Progenitor cell of endocrine pancreas (in vitro differentiated cells): Measurements from ENCODE around the gene PUS3. TPM values are rescaled to one million over a fixed set of nuclear protein-coding genes. Genes with fewer than 3 reads are reported as not detected.
A peak's percentile ranks its signal among the peaks of the same experiment; 100 is the strongest.

Experiments
- DNase-seq: peaks from one replicate; pipeline ENCODE4 v3.0.0; 2021; ENCODE audit warnings: low spot score; ENCODE audit not compliant: unreplicated experiment
- H3K27ac Mint-ChIP-seq: 2 replicates; pipeline ENCODE4 v1.8.0; 2021; ENCODE audit warnings: mild to moderate bottlenecking, moderate library complexity, mixed read lengths
- H3K27me3 Mint-ChIP-seq: 2 replicates; pipeline ENCODE4 v1.8.0; 2021; ENCODE audit warnings: mixed read lengths
- H3K36me3 Mint-ChIP-seq: 2 replicates; pipeline ENCODE4 v1.8.0; 2022; ENCODE audit warnings: mixed read lengths; ENCODE audit not compliant: insufficient read depth
- H3K4me1 Mint-ChIP-seq: 2 replicates; pipeline ENCODE4 v1.8.0; 2021; ENCODE audit warnings: low read depth, mixed read lengths
- H3K4me3 Mint-ChIP-seq: 2 replicates; pipeline ENCODE4 v1.8.0; 2021; ENCODE audit warnings: low read depth, mild to moderate bottlenecking, moderate library complexity, mixed read lengths
- H3K9me3 Mint-ChIP-seq: 2 replicates; pipeline ENCODE4 v1.8.0; 2021; ENCODE audit warnings: low read depth, mixed read lengths
- total RNA-seq: library from RNA; stranded (reverse); gene quantifications from 2 replicates; pipeline ENCODE4 v1.2.1, GENCODE V29; 2021
- TF ChIP-seq, protein P1 (sequence below): fragments of 200-600 bp; sonication (generic); IDR thresholded peaks from one replicate; pipeline ENCODE4 v1.5.0; 2021; ENCODE audit warnings: antibody characterized with exemption, mild to moderate bottlenecking; ENCODE audit not compliant: unreplicated experiment

PUS3 gene
- total RNA-seq, 1 donor from 2014 or later, result 12.4 TPM

DNA sequence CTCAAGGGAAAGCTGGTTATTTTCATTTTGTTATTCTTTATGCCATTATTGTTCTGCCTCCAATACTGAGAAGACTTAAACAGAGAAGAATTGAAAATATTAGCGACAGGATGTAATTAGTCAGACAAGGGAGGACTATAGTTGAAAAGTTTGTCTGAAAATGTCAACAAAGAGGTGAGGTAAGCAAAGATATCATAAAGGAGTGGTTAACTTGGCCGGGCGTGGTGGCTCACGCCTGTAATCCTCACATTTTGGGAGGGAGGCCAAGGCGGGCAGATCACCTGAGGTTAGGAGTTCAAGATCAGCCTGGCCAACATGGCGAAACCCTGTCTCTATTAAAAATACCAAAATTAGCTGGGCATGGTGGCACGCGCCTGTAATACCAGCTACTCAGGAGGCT lies 19.6 kb downstream of the PUS3 start:
- Mint-ChIP-seq H3K4me1 (no peaks in the 10 kb centered on the region), H3K4me3 (no peak overlapping the region), H3K27me3 (peaks cover 9% of the 10 kb centered on the region), H3K9me3 (no peaks in the 10 kb centered on the region), H3K36me3 (no peaks in the 10 kb centered on the region), H3K27ac (no peak overlapping the region)
- DNase-seq, result no peak
- TF ChIP-seq, protein P1, sequence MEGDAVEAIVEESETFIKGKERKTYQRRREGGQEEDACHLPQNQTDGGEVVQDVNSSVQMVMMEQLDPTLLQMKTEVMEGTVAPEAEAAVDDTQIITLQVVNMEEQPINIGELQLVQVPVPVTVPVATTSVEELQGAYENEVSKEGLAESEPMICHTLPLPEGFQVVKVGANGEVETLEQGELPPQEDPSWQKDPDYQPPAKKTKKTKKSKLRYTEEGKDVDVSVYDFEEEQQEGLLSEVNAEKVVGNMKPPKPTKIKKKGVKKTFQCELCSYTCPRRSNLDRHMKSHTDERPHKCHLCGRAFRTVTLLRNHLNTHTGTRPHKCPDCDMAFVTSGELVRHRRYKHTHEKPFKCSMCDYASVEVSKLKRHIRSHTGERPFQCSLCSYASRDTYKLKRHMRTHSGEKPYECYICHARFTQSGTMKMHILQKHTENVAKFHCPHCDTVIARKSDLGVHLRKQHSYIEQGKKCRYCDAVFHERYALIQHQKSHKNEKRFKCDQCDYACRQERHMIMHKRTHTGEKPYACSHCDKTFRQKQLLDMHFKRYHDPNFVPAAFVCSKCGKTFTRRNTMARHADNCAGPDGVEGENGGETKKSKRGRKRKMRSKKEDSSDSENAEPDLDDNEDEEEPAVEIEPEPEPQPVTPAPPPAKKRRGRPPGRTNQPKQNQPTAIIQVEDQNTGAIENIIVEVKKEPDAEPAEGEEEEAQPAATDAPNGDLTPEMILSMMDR, result no peak

DNA sequence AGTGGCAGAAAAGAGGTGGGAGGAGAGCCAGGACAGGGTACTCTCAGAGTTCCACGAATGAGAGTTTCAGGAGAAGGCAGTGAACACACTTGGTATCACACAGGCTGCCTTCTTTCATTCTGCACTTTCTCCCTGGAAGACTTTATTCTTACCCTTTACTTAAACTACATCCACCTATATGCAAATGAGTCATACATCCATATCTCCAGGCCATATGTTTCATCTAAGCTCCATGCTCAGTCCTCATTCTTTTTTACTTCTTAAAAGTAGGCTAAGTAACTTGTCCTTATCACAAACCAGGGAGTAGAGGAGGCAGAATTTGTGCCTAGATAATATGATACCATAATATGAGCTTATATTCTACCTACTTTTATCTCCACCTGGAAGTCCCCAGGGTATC lies 21.7 kb downstream of the PUS3 start:
- H3K4me1 Mint-ChIP-seq, result no peaks in the 10 kb centered on the region
- H3K36me3 Mint-ChIP-seq, result no peaks in the 10 kb centered on the region
- H3K9me3 Mint-ChIP-seq, result no peaks in the 10 kb centered on the region
- H3K4me3 Mint-ChIP-seq, result no peak overlapping the region
- TF ChIP-seq, protein P1, result no peak
- no peak for DNase-seq
- no peak overlapping the region for H3K27ac Mint-ChIP-seq
- peaks cover 11% of the 10 kb centered on the region for H3K27me3 Mint-ChIP-seq

DNA sequence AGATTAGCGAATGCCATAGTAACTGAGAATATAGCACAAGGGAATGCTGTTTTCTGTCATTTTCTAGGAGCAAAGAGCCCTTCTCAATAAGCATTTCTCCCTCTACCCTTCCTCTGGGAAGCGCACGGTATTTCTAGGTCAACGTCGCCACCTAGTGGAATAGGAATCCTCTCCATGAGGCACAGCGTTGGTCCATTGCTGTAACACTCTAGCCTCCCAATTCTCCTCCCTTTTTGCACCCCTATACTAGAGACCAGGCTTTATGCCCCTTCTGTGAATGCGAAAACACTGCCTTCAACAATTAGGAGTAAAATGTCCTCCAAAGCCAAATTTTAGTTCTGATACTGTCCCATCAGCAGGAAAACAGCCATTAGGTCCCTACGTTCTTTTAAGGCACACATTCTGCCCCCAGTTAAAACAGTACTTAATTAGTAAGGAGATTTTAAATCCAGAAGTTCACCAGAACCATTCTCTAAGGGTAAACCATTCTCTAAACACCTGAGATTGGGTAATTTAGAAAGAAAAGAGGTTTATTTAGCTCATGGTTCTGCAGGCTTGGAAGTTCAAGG lies 28.4 kb downstream of the PUS3 start:
- H3K9me3 Mint-ChIP-seq, result peaks cover 6% of the 10 kb centered on the region
- H3K27ac Mint-ChIP-seq, result no peak overlapping the region
- H3K27me3 Mint-ChIP-seq, result peaks cover 6% of the 10 kb centered on the region
- H3K4me3 Mint-ChIP-seq, result peak overlapping the region; percentile 66
- H3K36me3 Mint-ChIP-seq, result no peaks in the 10 kb centered on the region
- DNase-seq, result peak; percentile 52
- TF ChIP-seq, protein P1, result peak; percentile 83
- no peaks in the 10 kb centered on the region for H3K4me1 Mint-ChIP-seq

DNA sequence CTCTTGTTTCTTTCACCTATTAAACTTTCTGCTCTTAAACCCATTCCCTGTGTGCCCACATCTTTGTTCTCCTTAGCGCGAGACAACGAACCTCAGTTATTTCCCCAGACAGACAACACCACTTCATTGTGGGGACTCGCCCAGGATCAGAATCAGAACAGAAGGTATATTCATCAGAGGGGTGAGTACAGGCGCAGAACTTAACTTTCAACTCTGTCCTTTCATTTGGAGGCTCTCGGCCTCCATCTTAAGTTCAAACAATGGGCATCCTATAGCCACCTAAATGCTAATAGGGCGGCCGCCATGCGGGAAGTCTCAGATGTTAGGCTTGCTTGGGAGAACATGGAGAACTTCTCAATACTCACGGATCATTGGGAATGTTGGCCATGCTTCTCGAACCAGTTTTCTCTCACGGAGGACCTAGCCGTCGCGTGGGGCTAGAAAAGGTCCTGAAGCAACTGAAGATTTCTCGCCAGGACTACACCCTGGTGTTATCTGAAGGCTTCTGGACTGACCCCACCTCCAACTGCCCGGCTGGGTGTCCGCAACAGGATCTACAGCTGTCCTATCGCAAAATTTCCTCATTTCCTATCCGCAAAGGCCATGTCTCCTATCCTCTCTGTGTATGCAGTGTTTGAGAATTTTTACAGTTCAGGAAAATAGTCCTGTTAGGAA lies 29.0 kb downstream of the PUS3 start:
- H3K27me3 Mint-ChIP-seq, result peaks cover 6% of the 10 kb centered on the region
- H3K9me3 Mint-ChIP-seq, result peaks cover 6% of the 10 kb centered on the region
- peak overlapping the region; percentile 66 for H3K4me3 Mint-ChIP-seq
- TF ChIP-seq, protein P1, result no peak
- no peak overlapping the region for H3K27ac Mint-ChIP-seq
- DNase-seq, result no peak
- H3K4me1 Mint-ChIP-seq, result no peaks in the 10 kb centered on the region
- H3K36me3 Mint-ChIP-seq, result no peaks in the 10 kb centered on the region

DNA sequence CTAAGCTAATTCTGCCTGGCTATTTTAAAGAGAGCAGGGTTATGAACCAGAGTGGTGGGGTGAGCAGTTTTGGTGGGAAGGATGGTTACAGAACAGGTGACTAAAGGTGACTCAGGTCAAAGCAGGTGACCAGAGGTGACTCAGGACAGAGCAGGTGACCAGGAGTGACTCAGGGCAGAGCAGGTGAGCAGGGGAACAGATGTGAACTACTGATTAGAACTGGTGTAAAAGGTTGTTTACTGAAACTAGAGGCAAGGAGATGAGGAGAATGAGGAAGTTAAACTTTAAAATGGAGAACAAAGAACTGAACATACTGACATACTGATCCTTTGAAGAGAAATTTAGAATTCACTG lies 30.9 kb downstream of the PUS3 start:
- H3K27me3 Mint-ChIP-seq, result no peaks in the 10 kb centered on the region
- peaks cover 6% of the 10 kb centered on the region for H3K9me3 Mint-ChIP-seq
- H3K36me3 Mint-ChIP-seq, result no peaks in the 10 kb centered on the region
- DNase-seq, result no peak
- no peaks in the 10 kb centered on the region for H3K4me1 Mint-ChIP-seq
- H3K27ac Mint-ChIP-seq, result no peak overlapping the region
- TF ChIP-seq, protein P1, result no peak
- no peak overlapping the region for H3K4me3 Mint-ChIP-seq
